K562 (cell line): ENCODE results near the gene PIGB. TPM values are rescaled to one million over a fixed set of nuclear protein-coding genes. Genes with fewer than 3 reads are reported as not detected.

ENCODE experiments used
- BHLHE40 ChIP-seq: IDR thresholded peaks from 2 replicates; pipeline ENCODE4 v1.6.1; 2011; ENCODE audit warnings: low read length, improper control_type of control experiment
- CTCF ChIP-seq, 3 experiments: IDR thresholded peaks in 2 of 3; conservative IDR thresholded peaks in 1 of 3; 2 replicates each; pipeline ENCODE4 v1.5.1; 2011 to 2012; ENCODE audit warnings: low read length in 3 of 3, mild to moderate bottlenecking in 3 of 3, control low read depth in 2 of 3, improper control_type of control experiment in 1 of 3, inconsistent platforms in 1 of 3, low read depth in 1 of 3, mixed read lengths in 1 of 3, moderate library complexity in 1 of 3; ENCODE audit not compliant: insufficient read depth in 2 of 3
- DEAF1 ChIP-seq: fragments of 450-650 bp; formaldehyde crosslinking; IDR thresholded peaks from 2 replicates; pipeline ENCODE4 v1.4.0; 2020; ENCODE audit warnings: mild to moderate bottlenecking, moderate library complexity
- HCFC1 ChIP-seq: IDR thresholded peaks from 2 replicates; pipeline ENCODE4 v1.6.1; 2012; ENCODE audit warnings: low read depth, low read length, improper control_type of control experiment
- HINFP ChIP-seq: fragments of 450-650 bp; conservative IDR thresholded peaks from 2 replicates; pipeline ENCODE4 v1.6.1; 2016; ENCODE audit warnings: missing genetic modification characterization, low read depth, mild to moderate bottlenecking, control low read depth, missing compliant biosample characterization
- HNRNPH1 ChIP-seq: fragments of 200-400 bp; formaldehyde crosslinking; optimal IDR thresholded peaks from 2 replicates; pipeline ENCODE3; 2017; ENCODE audit warnings: low read depth, mild to moderate bottlenecking, low read length, moderate library complexity
- IFI16 ChIP-seq: fragments of 250-450 bp; sonication (Bioruptor Pico); IDR thresholded peaks from 2 replicates; pipeline ENCODE4 v2.1.2; 2022; ENCODE audit warnings: mild to moderate bottlenecking, inconsistent platforms
- JUN ChIP-seq, 2 experiments: sonication (generic) in 1 of 2; formaldehyde crosslinking in 1 of 2; IDR thresholded peaks; 2 replicates each; pipeline versions ENCODE4 v1.6.1 to v1.8.0; 2012 to 2022; ENCODE audit warnings: borderline replicate concordance in 2 of 2, mild to moderate bottlenecking in 2 of 2, improper control_type of control experiment in 1 of 2, low read depth in 1 of 2, low read length in 1 of 2, missing genetic modification reagents in 1 of 2
- MAFK ChIP-seq: IDR thresholded peaks from 2 replicates; pipeline ENCODE4 v1.6.1; 2011; ENCODE audit warnings: low read length, improper control_type of control experiment
- NR2F6 ChIP-seq: fragments of 450-650 bp; formaldehyde crosslinking; IDR thresholded peaks from 2 replicates; pipeline ENCODE4 v1.4.0; 2020; ENCODE audit warnings: mild to moderate bottlenecking
- RBM15 ChIP-seq: fragments of 200-400 bp; formaldehyde crosslinking; IDR thresholded peaks from 2 replicates; pipeline ENCODE4 v1.6.1; 2018; ENCODE audit warnings: mild to moderate bottlenecking, low read length, moderate library complexity; ENCODE audit not compliant: insufficient read depth
- YBX1 ChIP-seq: fragments of 450-650 bp; IDR thresholded peaks from 2 replicates; pipeline ENCODE4 v1.7.1; 2016; ENCODE audit warnings: mild to moderate bottlenecking
- ZBTB17 ChIP-seq: fragments of 450-650 bp; formaldehyde crosslinking; IDR thresholded peaks from 2 replicates; pipeline ENCODE4 v1.4.0; 2020; ENCODE audit warnings: mild to moderate bottlenecking
- ZBTB34 ChIP-seq: fragments of 250-450 bp; sonication (Bioruptor Pico); IDR thresholded peaks from 2 replicates; pipeline ENCODE4 v1.8.0; 2021; ENCODE audit warnings: mild to moderate bottlenecking, moderate library complexity
- ZMIZ1 ChIP-seq, 2 experiments: fragments of 150-350 bp in 1 of 2; IDR thresholded peaks; 2 replicates each; pipeline ENCODE4 v1.6.1; 2012 to 2016; ENCODE audit warnings: low read depth in 2 of 2, low read length in 2 of 2, mild to moderate bottlenecking in 1 of 2, moderate library complexity in 1 of 2
- polyA plus RNA-seq, 8 experiments: library from polyadenylated mRNA; depleted of rRNA in 4 of 8; stranded (reverse) in 5 of 8; unstranded in 3 of 8; fragments of >200 nt; fragmentation: Nextera tagmentation in 2 of 8; fragmentation: Illumina TruSeq in 1 of 8; extraction: Ambion mirVana in 2 of 8; extraction: Trizol in 1 of 8; gene quantifications; 2 replicates each; pipeline versions ENCODE4 v1.2.1 to v1.2.3, GENCODE V29; 2011 to 2014; ENCODE audit warnings: inconsistent platforms in 1 of 8, missing spikeins in 1 of 8
- total RNA-seq, 7 experiments: library from RNA; depleted of rRNA in 6 of 7; stranded (reverse); fragments of >200 nt in 6 of 7; fragmentation: Illumina TruSeq in 2 of 7; extraction: Trizol in 2 of 7; gene quantifications; 2 replicates each; pipeline versions ENCODE4 v1.2.1 to v1.2.3, GENCODE V29; 2011 to 2021; ENCODE audit warnings: low replicate concordance in 1 of 7

Gene PIGB
- total and polyA plus RNA-seq, 9 of the 15 experiments (the other 6 are each of a cell fraction or from before 2014, with no cell fraction given): 9.9 to 32.3 (median 18.2) TPM

GRCh38 chr15:55318588-55319494, at the start of gene PIGB, which contains the start of gene PIGBOS1 (continued):
- TF ChIP-seq HCFC1 (peak; percentile 76), IFI16 (CRISPR knock-in tag) (no peak), HNRNPH1 (no peak), JUN (IDR thresholded peaks at IDR 0.05; ENCODE audit: borderline replicate concordance, low read depth, low read length) (peak; percentile 60; the same call in 1 of the 2 replicates), JUN (CRISPR knock-in tag; IDR thresholded peaks at IDR 0.05; ENCODE audit: borderline replicate concordance) (no peak), NR2F6 (no peak), HINFP (tag) (no peak), BHLHE40 (peak; percentile 6; the same call in 1 of the 2 replicates), YBX1 (no peak), RBM15 (no peak), CTCF (IDR thresholded peaks at IDR 0.05 in 2 of 3, conservative IDR thresholded peaks at IDR 0.05 in 1 of 3; ENCODE audit: insufficient read depth in 2 of 3, low read depth in 1 of 3, low read length in 3 of 3) (no peak), MAFK (no peak), ZBTB17 (CRISPR knock-in tag) (peak; percentile 76; the same call in 1 of the 2 replicates), ZBTB34 (CRISPR knock-in tag) (no peak), ZMIZ1 (IDR thresholded peaks at IDR 0.05; ENCODE audit: low read depth in 2 of 2, low read length in 2 of 2) (0 out of 4 replicates have a peak, but pooled peaks of 1 of the 2 experiments have one; percentile 27), DEAF1 (CRISPR knock-in tag) (peak; percentile 52; the same call in 1 of the 2 replicates)
